ENCODE measurements around the gene CSK.
"Not testable (repeated sequence)": the region's sequence is repeated elsewhere in the genome, so short reads cannot be mapped to it uniquely, and the experiment has no call there.

Gene CSK

GRCh38 chr15:74781431-74782258 is at the start of gene CSK:
Gene CSK (plus strand): TSS chr15:74782080. CDS start chr15:74798298, 16,218 bp downstream.
- peak; percentile 60 to 65 for DNase-seq

DNA sequence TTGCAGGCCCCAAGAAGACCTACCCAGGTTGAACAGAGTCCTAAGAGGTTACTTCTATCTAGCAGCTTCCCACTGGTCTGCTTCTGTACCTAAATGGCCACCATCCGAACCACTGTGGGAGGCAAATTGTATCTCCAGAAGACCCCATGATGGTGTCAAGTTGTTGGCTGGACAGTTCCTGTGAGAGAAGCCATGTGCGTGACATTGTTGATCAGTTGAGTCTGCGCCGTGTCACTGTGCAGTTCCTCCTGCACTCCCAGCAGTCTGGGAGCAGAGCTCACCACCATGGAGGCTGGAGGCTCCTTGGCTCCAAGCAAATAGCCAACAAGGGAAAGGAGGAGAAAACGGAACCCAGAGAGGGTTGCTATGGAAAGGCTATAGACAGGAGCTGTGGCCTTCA is 49.0 kb upstream of the CSK start:
- DNase-seq = no peak

DNA sequence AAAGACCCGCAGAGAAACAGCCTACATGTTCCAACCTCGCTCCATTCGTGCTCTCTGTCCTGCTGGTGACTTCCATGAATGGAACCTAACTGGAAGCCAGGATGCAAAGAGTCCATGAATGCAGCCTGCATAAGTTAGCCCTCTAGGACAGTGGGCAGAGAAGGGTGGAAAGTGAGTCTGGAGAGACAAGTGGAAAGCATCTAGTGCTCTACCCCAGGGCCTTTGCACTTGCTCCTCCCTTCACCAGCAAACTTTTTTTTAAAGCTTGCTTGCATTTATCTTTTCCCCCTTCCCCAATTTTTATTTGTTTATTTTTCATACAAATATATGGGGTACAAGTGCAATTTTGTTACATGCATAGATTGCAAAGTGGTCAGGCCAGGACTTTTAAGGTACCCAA is 48.6 kb upstream of the CSK start:
- no peak for DNase-seq

- no peak for DNase-seq
Observed at GRCh38 chr15:74735305-74735704, 46.6 kb upstream of the CSK start.

DNA sequence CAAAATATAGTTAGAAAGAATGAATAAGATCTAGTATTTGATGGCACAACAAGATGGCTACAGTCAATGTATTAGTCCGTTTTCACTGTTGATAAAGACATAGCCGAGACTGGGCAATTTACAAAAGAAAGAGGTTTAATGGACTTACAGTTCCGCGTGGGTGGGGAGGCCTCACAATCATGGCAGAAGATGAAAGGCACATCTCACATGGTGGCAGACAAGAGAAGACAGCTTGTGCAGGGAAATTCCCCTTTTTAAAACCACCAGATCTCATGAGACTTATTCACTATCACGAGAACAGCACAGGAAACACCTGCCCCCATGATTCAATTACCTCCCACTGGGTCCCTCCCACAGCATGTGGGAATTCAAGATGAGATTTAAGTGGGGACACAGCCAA is 43.6 kb upstream of the CSK start:
- DNase-seq = not testable (repeated sequence)

- no peak for DNase-seq
Observed at GRCh38 chr15:74742422-74742821, 39.5 kb upstream of the CSK start.

GRCh38 chr15:74746389-74746788 is 35.5 kb upstream of the CSK start:
- no peak for DNase-seq

- DNase-seq = no peak
Observed at GRCh38 chr15:74748322-74748946, 33.4 kb upstream of the CSK start, which contains the start of gene CYP1A2. Gene CYP1A2 (plus strand): TSS chr15:74748845. CDS start chr15:74749739, 894 bp downstream.

- no peak for DNase-seq
Observed at GRCh38 chr15:74749832-74750231, 32.0 kb upstream of the CSK start.

DNA sequence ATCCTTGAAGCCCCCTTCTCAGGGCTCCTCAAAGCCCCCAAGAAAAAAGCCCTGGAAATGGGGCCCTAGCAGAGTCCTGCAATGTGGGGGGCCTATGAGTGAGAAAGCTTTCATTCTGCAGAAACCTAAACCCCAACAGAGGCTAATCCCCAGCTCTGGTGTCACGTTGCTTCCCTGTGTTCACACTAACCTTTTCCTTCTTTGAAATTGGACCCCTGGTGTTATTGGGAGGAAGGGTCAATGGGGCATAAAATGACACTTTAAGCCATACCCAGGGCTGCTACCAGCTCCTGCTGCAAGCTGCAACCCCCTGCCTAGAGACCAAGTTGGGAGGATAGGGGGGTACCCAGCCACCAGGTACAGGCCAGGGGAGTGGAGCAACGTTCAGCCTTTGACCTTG is 31.1 kb upstream of the CSK start:
- no peak for DNase-seq

GRCh38 chr15:74752011-74752410 is 29.9 kb upstream of the CSK start:
- DNase-seq = no peak

GRCh38 chr15:74752531-74752930 is 29.3 kb upstream of the CSK start:
- DNase-seq = no peak

GRCh38 chr15:74754593-74755215 is 27.2 kb upstream of the CSK start:
- DNase-seq = no peak

GRCh38 chr15:74758736-74759135 is 23.1 kb upstream of the CSK start:
- no peak for DNase-seq

DNA sequence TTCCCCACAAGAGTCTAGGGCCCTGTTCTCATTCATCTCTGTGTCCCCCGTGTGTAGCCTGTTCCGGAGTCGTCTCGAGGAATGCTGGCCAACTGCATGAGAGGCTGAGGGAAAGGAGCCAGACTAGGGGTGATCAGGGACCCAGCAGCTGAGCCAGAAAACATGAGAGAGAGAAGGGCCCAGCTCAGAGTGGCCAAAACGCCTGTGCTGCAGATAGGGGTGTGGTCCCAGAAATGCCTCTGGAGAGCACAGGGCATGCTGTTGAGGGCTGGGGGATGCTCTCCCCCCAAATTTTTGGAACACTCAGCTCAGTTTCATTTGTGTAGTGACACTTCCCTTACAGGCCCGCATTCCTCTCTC is 19.1 kb upstream of the CSK start:
- DNase-seq = no peak

- DNase-seq = no peak
Observed at GRCh38 chr15:74763416-74763815, 18.5 kb upstream of the CSK start.

GRCh38 chr15:74767167-74768098 is 14.4 kb upstream of the CSK start:
- peak in 1 of 2 experiments; percentile 48 for DNase-seq

DNA sequence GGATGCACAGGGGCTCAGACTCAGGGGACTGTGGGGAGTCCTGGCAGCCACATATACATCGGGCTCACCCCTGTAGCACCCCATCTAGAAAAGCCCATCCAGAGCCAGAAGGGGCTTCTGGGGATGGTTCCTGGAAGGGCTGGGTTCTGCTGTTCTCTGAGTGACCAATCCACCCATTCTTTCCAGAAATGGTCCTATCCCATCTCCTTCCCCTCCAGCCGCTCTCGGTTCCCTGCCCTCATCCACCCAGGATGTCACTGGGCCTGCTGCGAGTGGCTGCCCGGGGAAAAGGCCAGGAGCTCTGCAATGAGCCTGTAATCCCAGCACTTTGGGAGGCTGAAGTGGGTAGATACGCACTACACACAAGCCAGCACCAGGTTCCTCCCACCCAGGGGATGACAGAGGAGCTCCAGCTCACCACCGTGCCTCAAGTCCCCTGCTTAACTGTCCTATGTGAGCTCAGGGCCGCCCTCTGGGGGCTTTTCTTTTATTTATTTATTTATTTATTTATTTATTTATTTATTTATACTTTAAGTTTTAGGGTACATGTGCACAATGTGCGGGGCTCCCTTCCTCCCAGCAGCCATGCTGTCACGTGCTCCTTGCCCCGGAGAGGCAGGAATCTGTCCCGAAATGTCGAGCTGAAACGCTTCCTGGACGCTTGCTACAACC is 13.6 kb upstream of the CSK start:
- peak in 1 of 2 experiments; percentile 34 for DNase-seq

GRCh38 chr15:74768771-74769342 is 13.0 kb upstream of the CSK start:
- DNase-seq = peak; percentile 59 to 66

GRCh38 chr15:74769463-74770025 is 12.3 kb upstream of the CSK start:
- DNase-seq = no peak

GRCh38 chr15:74770211-74770903 is 11.5 kb upstream of the CSK start:
- DNase-seq = no peak
